GM19438 (cell line): ENCODE measurements around the gene CHD2.

Source experiments
- ATAC-seq: cut with Tn5 transposase; IDR thresholded peaks from one replicate; pipeline ENCODE4 v1.9.1; 2021; ENCODE audit warnings: low read depth; ENCODE audit not compliant: unreplicated experiment

CHD2 gene

DNA sequence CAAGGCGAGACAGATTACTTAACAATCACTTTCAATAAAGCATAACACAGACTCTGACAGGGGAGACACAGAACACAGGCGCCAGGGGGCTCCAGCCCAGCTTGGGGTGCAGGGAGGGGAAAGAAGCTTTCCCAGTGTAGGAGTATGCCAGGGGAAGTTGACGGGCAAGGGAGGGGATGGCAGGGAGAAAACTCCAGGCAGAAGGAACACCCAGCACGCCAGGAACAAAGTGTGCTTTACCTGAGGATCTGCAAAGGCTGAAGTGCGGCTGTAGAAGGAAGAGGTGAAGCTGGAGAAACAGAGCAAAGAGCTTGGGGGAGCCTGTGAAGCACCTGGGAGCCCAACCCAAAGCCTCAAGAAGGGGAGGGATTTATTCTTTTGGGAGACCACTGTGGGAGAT is 176.8 kb downstream of the CHD2 start:
- no peak for ATAC-seq
